ENCODE measurements around the gene NMD3.

- no peak for TF ChIP-seq CTCF (IDR thresholded peaks at IDR 0.05; ENCODE audit: low read depth, low read length)
- TF ChIP-seq EZH2phosphoT487 (IDR thresholded peaks at IDR 0.05; ENCODE audit: low read depth), result no peak
Observed at GRCh38 chr3:161252143-161252542, 31.0 kb downstream of the NMD3 start.

All from OCI-LY3 (cell line).